ENCODE data around the gene LMNTD2. TPM values are rescaled to one million over a fixed set of nuclear protein-coding genes. Genes with fewer than 3 reads are reported as not detected.

Gene LMNTD2
- total RNA-seq, 1 experiment from 2014 or later = 4.0 TPM

DNA sequence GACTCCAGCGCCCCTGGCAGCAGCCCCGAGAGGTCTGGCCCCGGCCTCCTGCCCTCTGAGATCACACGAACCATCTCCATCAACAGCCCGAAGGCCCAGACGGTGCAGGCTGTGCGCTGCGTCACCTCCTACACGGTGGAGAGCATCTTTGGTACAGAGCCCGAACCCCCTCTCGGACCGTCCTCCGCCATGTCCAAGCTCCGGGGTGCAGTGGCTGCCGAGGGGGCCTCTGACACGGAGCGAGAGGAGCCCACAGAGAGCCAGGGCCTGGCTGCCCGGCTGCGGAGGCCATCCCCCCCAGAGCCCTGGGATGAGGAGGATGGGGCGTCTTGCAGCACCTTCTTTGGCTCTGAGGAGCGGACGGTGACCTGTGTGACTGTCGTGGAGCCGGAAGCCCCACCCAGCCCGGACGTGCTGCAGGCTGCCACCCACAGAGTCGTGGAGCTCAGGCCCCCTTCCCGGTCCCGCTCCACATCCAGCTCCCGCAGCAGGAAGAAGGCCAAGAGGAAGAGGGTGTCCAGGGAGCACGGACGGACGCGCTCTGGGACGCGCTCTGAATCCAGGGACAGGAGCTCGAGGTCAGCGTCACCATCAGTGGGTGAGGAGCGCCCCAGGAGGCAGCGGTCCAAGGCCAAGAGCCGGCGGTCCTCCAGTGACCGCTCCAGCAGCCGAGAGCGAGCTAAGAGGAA is 47.6 kb upstream of the LMNTD2 start:
- H3K27me3 Mint-ChIP-seq (ENCODE audit: low read depth) = no peaks in the 10 kb centered on the region
- TF ChIP-seq JAZF1 (CRISPR knock-in tag; IDR thresholded peaks at IDR 0.05) = no peak
- TF ChIP-seq, protein P1, sequence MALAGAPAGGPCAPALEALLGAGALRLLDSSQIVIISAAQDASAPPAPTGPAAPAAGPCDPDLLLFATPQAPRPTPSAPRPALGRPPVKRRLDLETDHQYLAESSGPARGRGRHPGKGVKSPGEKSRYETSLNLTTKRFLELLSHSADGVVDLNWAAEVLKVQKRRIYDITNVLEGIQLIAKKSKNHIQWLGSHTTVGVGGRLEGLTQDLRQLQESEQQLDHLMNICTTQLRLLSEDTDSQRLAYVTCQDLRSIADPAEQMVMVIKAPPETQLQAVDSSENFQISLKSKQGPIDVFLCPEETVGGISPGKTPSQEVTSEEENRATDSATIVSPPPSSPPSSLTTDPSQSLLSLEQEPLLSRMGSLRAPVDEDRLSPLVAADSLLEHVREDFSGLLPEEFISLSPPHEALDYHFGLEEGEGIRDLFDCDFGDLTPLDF (CRISPR knock-in tag; IDR thresholded peaks at IDR 0.05) = no peak
- TF ChIP-seq, protein P2, sequence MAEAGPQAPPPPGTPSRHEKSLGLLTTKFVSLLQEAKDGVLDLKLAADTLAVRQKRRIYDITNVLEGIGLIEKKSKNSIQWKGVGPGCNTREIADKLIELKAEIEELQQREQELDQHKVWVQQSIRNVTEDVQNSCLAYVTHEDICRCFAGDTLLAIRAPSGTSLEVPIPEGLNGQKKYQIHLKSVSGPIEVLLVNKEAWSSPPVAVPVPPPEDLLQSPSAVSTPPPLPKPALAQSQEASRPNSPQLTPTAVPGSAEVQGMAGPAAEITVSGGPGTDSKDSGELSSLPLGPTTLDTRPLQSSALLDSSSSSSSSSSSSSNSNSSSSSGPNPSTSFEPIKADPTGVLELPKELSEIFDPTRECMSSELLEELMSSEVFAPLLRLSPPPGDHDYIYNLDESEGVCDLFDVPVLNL (CRISPR knock-in tag; IDR thresholded peaks at IDR 0.05; ENCODE audit: borderline replicate concordance, low read depth) = no peak
- no peak for TF ChIP-seq GABPB1 (CRISPR knock-in tag; IDR thresholded peaks at IDR 0.05)
- no peak for TF ChIP-seq ZNF423 (CRISPR knock-in tag; IDR thresholded peaks at IDR 0.05)
- TF ChIP-seq ATF1 (CRISPR knock-in tag; IDR thresholded peaks at IDR 0.05) = no peak
- no peak for TF ChIP-seq ZNF263 (CRISPR knock-in tag; IDR thresholded peaks at IDR 0.05; ENCODE audit: low read depth)
- TF ChIP-seq CDX4 (CRISPR knock-in tag; IDR thresholded peaks at IDR 0.05; ENCODE audit: borderline replicate concordance) = no peak
- TF ChIP-seq, protein P3, sequence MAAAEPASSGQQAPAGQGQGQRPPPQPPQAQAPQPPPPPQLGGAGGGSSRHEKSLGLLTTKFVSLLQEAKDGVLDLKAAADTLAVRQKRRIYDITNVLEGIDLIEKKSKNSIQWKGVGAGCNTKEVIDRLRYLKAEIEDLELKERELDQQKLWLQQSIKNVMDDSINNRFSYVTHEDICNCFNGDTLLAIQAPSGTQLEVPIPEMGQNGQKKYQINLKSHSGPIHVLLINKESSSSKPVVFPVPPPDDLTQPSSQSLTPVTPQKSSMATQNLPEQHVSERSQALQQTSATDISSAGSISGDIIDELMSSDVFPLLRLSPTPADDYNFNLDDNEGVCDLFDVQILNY (CRISPR knock-in tag; IDR thresholded peaks at IDR 0.05) = no peak
- no peak for TF ChIP-seq ELF4 (CRISPR knock-in tag; IDR thresholded peaks at IDR 0.05; ENCODE audit: low read depth)
- no peak for TF ChIP-seq KAT7 (CRISPR knock-in tag; IDR thresholded peaks at IDR 0.05; ENCODE audit: borderline replicate concordance)
- TF ChIP-seq TEAD4 (CRISPR knock-in tag; IDR thresholded peaks at IDR 0.05) = no peak
- no peak for TF ChIP-seq CTCF (IDR thresholded peaks at IDR 0.05)
- no peak for TF ChIP-seq FOXJ3 (CRISPR knock-in tag; IDR thresholded peaks at IDR 0.05; ENCODE audit: borderline replicate concordance)
- TF ChIP-seq MYBL2 (CRISPR knock-in tag; IDR thresholded peaks at IDR 0.05) = no peak
- TF ChIP-seq HMGA2 (CRISPR knock-in tag; IDR thresholded peaks at IDR 0.05) = no peak
- TF ChIP-seq, protein P4, sequence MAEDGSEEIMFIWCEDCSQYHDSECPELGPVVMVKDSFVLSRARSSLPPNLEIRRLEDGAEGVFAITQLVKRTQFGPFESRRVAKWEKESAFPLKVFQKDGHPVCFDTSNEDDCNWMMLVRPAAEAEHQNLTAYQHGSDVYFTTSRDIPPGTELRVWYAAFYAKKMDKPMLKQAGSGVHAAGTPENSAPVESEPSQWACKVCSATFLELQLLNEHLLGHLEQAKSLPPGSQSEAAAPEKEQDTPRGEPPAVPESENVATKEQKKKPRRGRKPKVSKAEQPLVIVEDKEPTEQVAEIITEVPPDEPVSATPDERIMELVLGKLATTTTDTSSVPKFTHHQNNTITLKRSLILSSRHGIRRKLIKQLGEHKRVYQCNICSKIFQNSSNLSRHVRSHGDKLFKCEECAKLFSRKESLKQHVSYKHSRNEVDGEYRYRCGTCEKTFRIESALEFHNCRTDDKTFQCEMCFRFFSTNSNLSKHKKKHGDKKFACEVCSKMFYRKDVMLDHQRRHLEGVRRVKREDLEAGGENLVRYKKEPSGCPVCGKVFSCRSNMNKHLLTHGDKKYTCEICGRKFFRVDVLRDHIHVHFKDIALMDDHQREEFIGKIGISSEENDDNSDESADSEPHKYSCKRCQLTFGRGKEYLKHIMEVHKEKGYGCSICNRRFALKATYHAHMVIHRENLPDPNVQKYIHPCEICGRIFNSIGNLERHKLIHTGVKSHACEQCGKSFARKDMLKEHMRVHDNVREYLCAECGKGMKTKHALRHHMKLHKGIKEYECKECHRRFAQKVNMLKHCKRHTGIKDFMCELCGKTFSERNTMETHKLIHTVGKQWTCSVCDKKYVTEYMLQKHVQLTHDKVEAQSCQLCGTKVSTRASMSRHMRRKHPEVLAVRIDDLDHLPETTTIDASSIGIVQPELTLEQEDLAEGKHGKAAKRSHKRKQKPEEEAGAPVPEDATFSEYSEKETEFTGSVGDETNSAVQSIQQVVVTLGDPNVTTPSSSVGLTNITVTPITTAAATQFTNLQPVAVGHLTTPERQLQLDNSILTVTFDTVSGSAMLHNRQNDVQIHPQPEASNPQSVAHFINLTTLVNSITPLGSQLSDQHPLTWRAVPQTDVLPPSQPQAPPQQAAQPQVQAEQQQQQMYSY (CRISPR knock-in tag; IDR thresholded peaks at IDR 0.05) = no peak
- no peak for TF ChIP-seq ZMAT4 (CRISPR knock-in tag; IDR thresholded peaks at IDR 0.05)
- no peak overlapping the region for H3K4me3 Mint-ChIP-seq
- DNase-seq (ENCODE audit: low spot score) = no peak
- peaks cover 38% of the 10 kb centered on the region for H3K36me3 Mint-ChIP-seq
- no peak overlapping the region for H3K27ac Mint-ChIP-seq
- ChIA-PET POLR2A (no interaction called here), CTCF (interaction anchor here (1.0 kb wide), 1 partner anchor 169 kb away, joined by 4 read pairs; the partner anchor contains the start of gene GATD1)
- H3K4me1 Mint-ChIP-seq = 0 out of 2 replicates have a peak, but pooled peaks cover 4% of the 10 kb centered on the region
- no peak for ATAC-seq
- H3K9me3 Mint-ChIP-seq = no peaks in the 10 kb centered on the region

All from WTC11 (cell line).